Measurements from ENCODE around the gene SAMHD1. TPM values are rescaled to one million over a fixed set of nuclear protein-coding genes. Genes with fewer than 3 reads are reported as not detected.

Gene SAMHD1
- total and polyA plus RNA-seq, 10 donors, result 52.3 to 238 (median 195) TPM

DNA sequence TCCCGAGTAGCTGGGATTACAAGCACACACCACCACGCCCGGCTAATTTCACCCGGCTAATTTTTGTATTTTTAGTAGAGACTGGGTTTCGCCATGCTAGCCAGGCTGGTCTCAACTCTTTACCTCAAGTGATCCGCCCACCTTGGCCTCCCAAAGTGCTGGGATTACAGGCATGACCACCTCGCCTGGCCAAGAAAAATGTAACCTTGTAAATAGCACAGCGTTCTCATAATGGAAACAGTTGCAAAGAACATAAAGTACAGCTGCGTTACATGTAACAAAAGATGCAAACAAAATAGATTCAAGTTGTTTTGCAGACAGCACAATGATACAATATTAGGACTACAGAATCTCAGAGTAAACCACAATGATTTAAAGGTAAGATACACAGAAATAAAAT lies 60.9 kb downstream of the SAMHD1 start:
- H3K36me3 ChIP-seq, result peaks cover 0 to 70% (median 58%) of the 10 kb centered on the region in 6 donors
- no peak for DNase-seq
- TF ChIP-seq POLR2A (IDR thresholded peaks at IDR 0.05) (no peak), POLR2AphosphoS5 (IDR thresholded peaks at IDR 0.05) (no peak)
- TF ChIP-seq, protein P1, sequence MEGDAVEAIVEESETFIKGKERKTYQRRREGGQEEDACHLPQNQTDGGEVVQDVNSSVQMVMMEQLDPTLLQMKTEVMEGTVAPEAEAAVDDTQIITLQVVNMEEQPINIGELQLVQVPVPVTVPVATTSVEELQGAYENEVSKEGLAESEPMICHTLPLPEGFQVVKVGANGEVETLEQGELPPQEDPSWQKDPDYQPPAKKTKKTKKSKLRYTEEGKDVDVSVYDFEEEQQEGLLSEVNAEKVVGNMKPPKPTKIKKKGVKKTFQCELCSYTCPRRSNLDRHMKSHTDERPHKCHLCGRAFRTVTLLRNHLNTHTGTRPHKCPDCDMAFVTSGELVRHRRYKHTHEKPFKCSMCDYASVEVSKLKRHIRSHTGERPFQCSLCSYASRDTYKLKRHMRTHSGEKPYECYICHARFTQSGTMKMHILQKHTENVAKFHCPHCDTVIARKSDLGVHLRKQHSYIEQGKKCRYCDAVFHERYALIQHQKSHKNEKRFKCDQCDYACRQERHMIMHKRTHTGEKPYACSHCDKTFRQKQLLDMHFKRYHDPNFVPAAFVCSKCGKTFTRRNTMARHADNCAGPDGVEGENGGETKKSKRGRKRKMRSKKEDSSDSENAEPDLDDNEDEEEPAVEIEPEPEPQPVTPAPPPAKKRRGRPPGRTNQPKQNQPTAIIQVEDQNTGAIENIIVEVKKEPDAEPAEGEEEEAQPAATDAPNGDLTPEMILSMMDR (IDR thresholded peaks at IDR 0.05 in 8 of 11, conservative IDR thresholded peaks at IDR 0.05 in 3 of 11), result no peak
- no peak overlapping the region for H3K27ac ChIP-seq
- H3K4me1 ChIP-seq, result peaks cover 8 to 17% (median 11%) of the 10 kb centered on the region in 6 donors
- WGBS, 5 donors, result 89 to 94% (median 91%) methylated on average over 9 of the region's 9 CpGs
- H3K9me3 ChIP-seq, result no peaks in the 10 kb centered on the region
- H3K27me3 ChIP-seq (replicated peaks in 1 of 7), result no peaks in the 10 kb centered on the region
- intact Hi-C loops (cut with DNase I; ENCODE audit: low total_unique reads), result no loop called here
- H3K4me3 ChIP-seq, result no peak overlapping the region

DNA sequence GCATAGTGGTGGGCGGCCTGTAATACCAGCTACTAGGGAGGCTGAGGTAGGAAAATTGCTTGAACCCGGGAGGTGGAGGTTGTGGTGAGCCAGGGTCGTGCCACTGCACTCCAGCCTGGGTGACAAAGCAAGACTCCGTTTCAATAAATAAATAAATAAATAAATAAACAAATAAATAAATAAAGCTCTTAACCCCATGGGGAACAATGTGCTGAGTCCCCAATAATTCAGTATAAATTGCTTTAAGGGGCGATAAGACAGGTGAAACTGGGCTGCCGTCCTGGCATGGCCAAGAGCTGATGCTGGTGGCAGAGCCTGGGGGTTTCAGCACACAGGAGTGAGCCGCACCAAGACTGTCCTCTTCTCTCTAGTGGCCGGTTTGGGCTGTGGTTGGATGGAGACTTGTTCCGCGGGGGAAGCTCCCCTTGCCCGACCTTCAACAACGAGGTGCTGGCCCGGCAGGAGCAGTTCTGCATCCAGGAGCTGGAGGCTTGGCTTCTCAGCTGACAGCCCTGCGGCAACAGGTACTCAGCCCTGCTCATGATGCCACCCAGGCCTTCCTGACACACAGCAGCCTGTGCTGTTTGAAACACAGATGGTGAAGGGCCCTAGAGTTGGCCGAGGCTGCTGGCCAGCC lies 62.5 kb downstream of the SAMHD1 start:
- intact Hi-C loops (cut with DNase I; ENCODE audit: low total_unique reads), result no loop called here
- H3K4me3 ChIP-seq, result no peak overlapping the region
- H3K36me3 ChIP-seq, result peaks cover 0 to 54% (median 45%) of the 10 kb centered on the region in 6 donors
- no peak overlapping the region for H3K27ac ChIP-seq
- DNase-seq, result no peak
- TF ChIP-seq, protein P1 (IDR thresholded peaks at IDR 0.05 in 8 of 11, conservative IDR thresholded peaks at IDR 0.05 in 3 of 11), result no peak
- TF ChIP-seq POLR2AphosphoS5 (IDR thresholded peaks at IDR 0.05), result peak; percentile 26 to 69 (median 39)
- peaks cover 8 to 17% (median 11%) of the 10 kb centered on the region in 6 donors for H3K4me1 ChIP-seq
- no peaks in the 10 kb centered on the region for H3K27me3 ChIP-seq (replicated peaks in 1 of 7)
- 84 to 93% (median 86%) methylated on average over 11 to 15 of the region's 15 CpGs for WGBS, 5 donors
- H3K9me3 ChIP-seq, result no peaks in the 10 kb centered on the region

DNA sequence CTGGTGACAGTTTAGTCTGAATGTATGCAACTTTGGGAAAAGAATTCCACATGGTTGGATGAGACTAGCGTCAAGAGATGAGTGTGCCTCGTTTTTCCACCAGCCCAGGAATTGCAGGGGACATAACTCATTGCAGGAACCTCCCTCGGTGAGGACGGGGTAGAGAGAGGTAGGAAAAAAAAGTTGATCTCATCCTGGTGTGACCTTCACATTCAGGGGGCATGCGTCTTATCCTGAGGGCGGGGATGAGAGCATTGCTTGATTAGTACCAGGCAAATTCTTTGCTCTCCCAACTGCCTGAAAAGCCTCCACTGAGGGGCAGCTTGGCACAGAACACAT lies 63.8 kb downstream of the SAMHD1 start:
- Histone ChIP-seq H3K36me3 (peaks cover 0 to 42% (median 32%) of the 10 kb centered on the region in 6 donors), H3K9me3 (no peaks in the 10 kb centered on the region), H3K4me1 (peaks cover 8 to 17% (median 11%) of the 10 kb centered on the region in 6 donors), H3K27ac (peak overlapping the region in 2 of 8 donors; percentile 19 to 34), H3K27me3 (replicated peaks in 1 of 7) (no peaks in the 10 kb centered on the region), H3K4me3 (no peak overlapping the region)
- WGBS, 5 donors, result 54 to 69% (median 55%) methylated on average over 6 of the region's 6 CpGs
- intact Hi-C loops (cut with DNase I; ENCODE audit: low total_unique reads), result no loop called here
- TF ChIP-seq POLR2AphosphoS5 (IDR thresholded peaks at IDR 0.05) (no peak), POLR2A (IDR thresholded peaks at IDR 0.05) (no peak)
- TF ChIP-seq, protein P1 (IDR thresholded peaks at IDR 0.05 in 8 of 11, conservative IDR thresholded peaks at IDR 0.05 in 3 of 11), result no peak
- no peak for DNase-seq

DNA sequence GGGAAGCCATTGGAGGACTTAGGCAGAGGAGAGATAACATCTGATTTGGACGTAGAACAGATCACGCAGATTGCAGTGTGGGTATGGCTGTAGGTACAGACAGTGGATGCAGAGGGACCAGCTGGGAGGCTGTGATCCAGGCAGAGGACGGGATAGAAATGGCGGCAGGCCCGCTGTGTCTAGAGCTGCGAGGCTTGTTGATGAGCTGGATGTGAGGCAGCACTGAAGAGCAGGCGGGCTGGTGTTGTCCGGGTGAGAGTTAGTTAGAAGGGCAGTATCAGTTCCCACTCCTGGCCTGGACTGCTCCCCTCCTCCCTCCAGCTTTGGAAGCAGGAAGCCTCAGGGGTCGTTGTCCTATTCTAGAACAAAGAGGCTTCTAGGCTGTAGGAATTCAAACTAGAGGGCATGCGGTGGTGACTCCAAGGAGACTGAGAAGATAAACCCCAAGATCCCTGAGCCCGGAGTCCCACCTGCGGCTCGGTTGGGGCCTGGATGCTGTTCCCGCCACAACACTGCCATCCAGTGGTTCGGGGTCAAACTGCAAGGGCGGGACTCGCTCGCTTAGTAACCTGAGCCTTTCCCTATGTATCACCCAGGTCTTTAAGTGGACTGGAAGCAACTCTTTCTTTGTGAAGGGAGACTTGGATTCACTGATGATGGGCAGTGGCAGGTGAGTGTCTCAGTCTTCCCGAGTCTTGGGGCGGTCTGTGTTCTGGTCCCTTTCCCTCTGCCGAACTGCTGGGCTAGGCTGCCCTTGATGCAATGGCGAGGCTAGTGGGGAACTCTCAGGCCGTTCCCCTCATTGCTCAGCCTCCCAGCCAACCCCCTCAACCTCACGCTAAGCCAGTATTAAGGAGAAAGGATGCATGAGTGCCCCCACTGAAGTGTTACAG lies 64.4 kb downstream of the SAMHD1 start:
- no peaks in the 10 kb centered on the region for H3K9me3 ChIP-seq
- 25 to 35% (median 33%) methylated on average over 19 to 24 of the region's 24 CpGs for WGBS, 5 donors
- H3K27me3 ChIP-seq (replicated peaks in 1 of 7), result no peaks in the 10 kb centered on the region
- TF ChIP-seq POLR2AphosphoS5 (IDR thresholded peaks at IDR 0.05), result peak; percentile 65 to 75 (median 75)
- TF ChIP-seq, protein P1 (IDR thresholded peaks at IDR 0.05 in 8 of 11, conservative IDR thresholded peaks at IDR 0.05 in 3 of 11), result peak; percentile 83 to 95 (median 93)
- TF ChIP-seq POLR2A (IDR thresholded peaks at IDR 0.05), result no peak
- H3K27ac ChIP-seq, result peak overlapping the region in 3 of 8 donors; percentile 13 to 34 (median 19)
- intact Hi-C loops (cut with DNase I; ENCODE audit: low total_unique reads), result no loop called here
- H3K4me1 ChIP-seq, result peaks cover 8 to 17% (median 11%) of the 10 kb centered on the region in 6 donors
- peaks cover 0 to 35% (median 26%) of the 10 kb centered on the region in 6 donors for H3K36me3 ChIP-seq
- peak; percentile 92 for DNase-seq
- peak overlapping the region in 1 of 8 donors; percentile 16 for H3K4me3 ChIP-seq

Measured in spleen (tissue), 11 donors.